Spleen (tissue), 11 donors: Measurements from ENCODE around the gene SEMA7A. TPM values are rescaled to one million over a fixed set of nuclear protein-coding genes. Genes with fewer than 3 reads are reported as not detected.

Experiments used
- DNase-seq: peaks from one replicate; pipeline ENCODE4 v3.0.0-alpha.2; 2020
- H3K27ac ChIP-seq, 8 donors: fragments of 200-600 bp; sonication (generic) in 7 of 8; 1 replicate in 4 of 8; 2 replicates in 4 of 8; pipeline versions ENCODE4 v1.5.0 to v1.8.0; 2016 to 2021; ENCODE audit warnings: inconsistent platforms in 4 of 8, mild to moderate bottlenecking in 4 of 8, moderate library complexity in 1 of 8
- H3K27me3 ChIP-seq, 7 donors: fragments of 200-600 bp; sonication (generic) in 6 of 7; replicated peaks in 1 of 7; 1 replicate in 4 of 7; 2 replicates in 3 of 7; pipeline versions ENCODE4 v1.5.0 to v1.8.0; 2016 to 2021; ENCODE audit warnings: inconsistent platforms in 3 of 7, mild to moderate bottlenecking in 1 of 7
- H3K36me3 ChIP-seq, 6 donors: fragments of 200-600 bp; sonication (generic) in 5 of 6; 1 replicate in 4 of 6; 2 replicates in 2 of 6; pipeline versions ENCODE4 v1.5.0 to v1.8.0; 2016 to 2021; ENCODE audit warnings: inconsistent platforms in 2 of 6
- H3K4me1 ChIP-seq, 6 donors: fragments of 200-600 bp; sonication (generic) in 5 of 6; 1 replicate in 3 of 6; 2 replicates in 3 of 6; pipeline versions ENCODE4 v1.5.0 to v1.8.0; 2016 to 2021; ENCODE audit warnings: inconsistent platforms in 3 of 6
- H3K4me3 ChIP-seq, 8 donors: fragments of 200-600 bp; sonication (generic) in 7 of 8; 1 replicate in 4 of 8; 2 replicates in 4 of 8; pipeline versions ENCODE4 v1.5.0 to v1.8.0; 2016 to 2021; ENCODE audit warnings: inconsistent platforms in 4 of 8, mild to moderate bottlenecking in 4 of 8, moderate library complexity in 2 of 8
- H3K9me3 ChIP-seq, 8 donors: fragments of 200-600 bp; sonication (generic) in 7 of 8; 1 replicate in 4 of 8; 2 replicates in 4 of 8; pipeline versions ENCODE4 v1.5.0 to v1.8.0; 2016 to 2021; ENCODE audit warnings: inconsistent platforms in 4 of 8
- CTCF ChIP-seq, 11 experiments: fragments of 200-600 bp in 7 of 11; fragments of 450-650 bp in 4 of 11; sonication (generic) in 4 of 11; IDR thresholded peaks in 8 of 11; conservative IDR thresholded peaks in 3 of 11; 1 replicate in 7 of 11; 2 replicates in 4 of 11; pipeline versions ENCODE4 v1.4.0 to v1.8.0; 2016 to 2021; ENCODE audit warnings: antibody characterized with exemption in 11 of 11, inconsistent platforms in 4 of 11, mild to moderate bottlenecking in 1 of 11
- POLR2A ChIP-seq, 3 donors: fragments of 450-650 bp; IDR thresholded peaks; one replicate each; pipeline ENCODE4 v1.5.1; 2017; ENCODE audit warnings: antibody characterized with exemption in 3 of 3, mild to moderate bottlenecking in 1 of 3
- POLR2AphosphoS5 ChIP-seq, 3 donors: sonication (generic); formaldehyde crosslinking; IDR thresholded peaks; one replicate each; pipeline ENCODE4 v1.5.1; 2017; ENCODE audit warnings: antibody characterized with exemption in 3 of 3
- WGBS, 5 donors: extraction: QIAGEN DNeasy Blood & Tissue Kit in 3 of 5; methylation state at CpG; one replicate each; pipeline versions ENCODE4 v1.1.5 to v1.1.7; 2013 to 2018; 5-methylcytosine and 5-hydroxymethylcytosine counted together
- intact Hi-C: fragments of 100-400 bp; cut with DNase I; formaldehyde crosslinking; loops from one replicate; pipeline ENCODE4 v1.15.0; 2023; ENCODE audit warnings: low total_unique reads
- polyA plus RNA-seq, 3 donors: library from polyadenylated mRNA; stranded (reverse); fragments of 200-250 nt; gene quantifications; one replicate each; pipeline ENCODE4 v1.2.1, GENCODE V29; 2013
- total RNA-seq, 7 donors: library from RNA; depleted of rRNA in 3 of 7; stranded (reverse); fragments of >200 nt in 3 of 7; fragmentation: NEBNext Ultra II Directional in 4 of 7; extraction: Animal tissue kit (Norgen Biotek cat#: 25700) in 4 of 7; gene quantifications; one replicate each; pipeline versions ENCODE4 v1.1.0 to v1.2.1, GENCODE V29; 2016 to 2021
- donor health status: healthy with polysubstance abuse.
- donor health status: DM: no; HTN: no; CAD: no; lungs with moderate emphysema.
- donor health status: DM: no; HTN: no; CAD: no.
- donor health status: Bipolar disorder and iron deficiency.
- donor health status: healthy.
- donor health status: DM: no; HTN: no; CAD: no.
- donor health status: DM: yes; HTN: yes; CAD: no.

The SEMA7A gene
- total and polyA plus RNA-seq, 10 donors: 41.6 to 154 (median 127) TPM

DNA sequence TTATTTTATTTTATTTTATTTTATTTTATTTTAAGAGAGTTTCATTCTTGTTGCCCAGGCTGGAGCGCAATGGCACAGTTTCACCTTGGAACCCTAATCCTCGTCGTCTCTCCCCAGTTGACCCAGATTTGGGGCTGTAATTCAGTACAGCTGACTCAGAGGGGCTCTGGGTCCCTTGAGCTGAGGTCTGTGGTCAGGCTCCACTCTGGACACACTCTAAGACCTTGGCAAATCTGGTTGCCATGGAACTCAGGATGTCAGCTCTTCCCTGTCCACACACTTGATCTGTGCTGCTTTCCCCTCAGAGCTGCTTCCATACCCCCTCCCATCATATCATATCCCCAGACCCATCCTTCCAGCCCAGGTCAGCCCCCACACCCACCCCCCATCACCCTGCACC is 65.6 kb downstream of the SEMA7A start:
- intact Hi-C loops: no loop called here
- H3K27ac ChIP-seq: no peak overlapping the region
- no peak for DNase-seq
- no peak overlapping the region for H3K4me3 ChIP-seq
- H3K9me3 ChIP-seq: no peaks in the 10 kb centered on the region
- peaks cover 0 to 34% (median 22%) of the 10 kb centered on the region in 6 donors for H3K4me1 ChIP-seq
- H3K36me3 ChIP-seq: no peaks in the 10 kb centered on the region
- no peak for TF ChIP-seq CTCF (IDR thresholded peaks at IDR 0.05 in 8 of 11, conservative IDR thresholded peaks at IDR 0.05 in 3 of 11)
- no peak for TF ChIP-seq POLR2AphosphoS5 (IDR thresholded peaks at IDR 0.05)
- TF ChIP-seq POLR2A (IDR thresholded peaks at IDR 0.05): no peak
- H3K27me3 ChIP-seq: peaks cover 0 to 51% (median 20%) of the 10 kb centered on the region in 7 donors
- WGBS, 5 donors: 77 to 94% (median 86%) methylated on average over 3 of the region's 3 CpGs

DNA sequence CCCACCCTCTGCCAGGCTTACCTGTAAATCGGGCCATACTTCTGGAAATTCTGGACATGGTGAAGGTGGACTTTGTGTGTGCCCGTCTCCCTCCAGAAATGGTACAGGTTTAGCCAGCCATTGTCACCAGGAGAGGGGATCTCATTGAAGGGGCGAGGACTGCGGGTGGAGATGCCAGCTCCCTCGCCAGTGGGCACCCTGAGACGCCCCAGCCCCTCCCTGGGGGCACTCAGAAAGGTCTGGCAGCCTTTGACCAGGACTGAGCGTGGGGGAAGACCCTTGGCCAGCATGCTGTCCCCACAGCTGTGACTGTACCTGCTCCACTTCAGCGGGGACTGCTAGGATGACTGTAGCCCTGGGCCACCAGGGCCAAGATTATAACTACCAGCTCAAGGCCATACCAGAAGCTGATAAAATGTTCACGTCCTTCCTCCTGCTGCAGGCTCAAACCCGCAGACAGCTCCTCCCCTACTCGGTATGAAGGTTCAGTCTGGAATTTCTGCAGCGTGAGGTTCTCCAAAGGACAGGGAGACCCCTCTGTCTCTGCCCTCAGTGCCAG is 66.4 kb downstream of the SEMA7A start, which contains the start of gene CYP11A1:
Gene CYP11A1, minus strand, starts transcription at position 351 of the 559 bp plus-strand sequence. Its CDS starts 61 bp downstream, at position 290.
- Histone ChIP-seq H3K27ac (peak within 1 kb of the TSS in 3 of 8 donors; percentile 38 to 85 (median 77)), H3K27me3 (peaks cover 0 to 51% (median 20%) of the 10 kb centered on the region in 7 donors), H3K4me3 (peak within 1 kb of the TSS in 4 of 8 donors; percentile 45 to 74 (median 52)), H3K36me3 (no peaks in the 10 kb centered on the region), H3K4me1 (peaks cover 0 to 34% (median 22%) of the 10 kb centered on the region in 6 donors), H3K9me3 (no peaks in the 10 kb centered on the region)
- 69 to 89% (median 77%) methylated on average over 6 to 12 of the region's 12 CpGs for WGBS, 5 donors
- intact Hi-C loops: no loop called here
- DNase-seq: no peak
- TF ChIP-seq CTCF (IDR thresholded peaks at IDR 0.05 in 8 of 11, conservative IDR thresholded peaks at IDR 0.05 in 3 of 11) (no peak), POLR2A (IDR thresholded peaks at IDR 0.05) (peak in 1 of 3 donors; percentile 14), POLR2AphosphoS5 (IDR thresholded peaks at IDR 0.05) (peak in 2 of 3 donors; percentile 15 to 65)

DNA sequence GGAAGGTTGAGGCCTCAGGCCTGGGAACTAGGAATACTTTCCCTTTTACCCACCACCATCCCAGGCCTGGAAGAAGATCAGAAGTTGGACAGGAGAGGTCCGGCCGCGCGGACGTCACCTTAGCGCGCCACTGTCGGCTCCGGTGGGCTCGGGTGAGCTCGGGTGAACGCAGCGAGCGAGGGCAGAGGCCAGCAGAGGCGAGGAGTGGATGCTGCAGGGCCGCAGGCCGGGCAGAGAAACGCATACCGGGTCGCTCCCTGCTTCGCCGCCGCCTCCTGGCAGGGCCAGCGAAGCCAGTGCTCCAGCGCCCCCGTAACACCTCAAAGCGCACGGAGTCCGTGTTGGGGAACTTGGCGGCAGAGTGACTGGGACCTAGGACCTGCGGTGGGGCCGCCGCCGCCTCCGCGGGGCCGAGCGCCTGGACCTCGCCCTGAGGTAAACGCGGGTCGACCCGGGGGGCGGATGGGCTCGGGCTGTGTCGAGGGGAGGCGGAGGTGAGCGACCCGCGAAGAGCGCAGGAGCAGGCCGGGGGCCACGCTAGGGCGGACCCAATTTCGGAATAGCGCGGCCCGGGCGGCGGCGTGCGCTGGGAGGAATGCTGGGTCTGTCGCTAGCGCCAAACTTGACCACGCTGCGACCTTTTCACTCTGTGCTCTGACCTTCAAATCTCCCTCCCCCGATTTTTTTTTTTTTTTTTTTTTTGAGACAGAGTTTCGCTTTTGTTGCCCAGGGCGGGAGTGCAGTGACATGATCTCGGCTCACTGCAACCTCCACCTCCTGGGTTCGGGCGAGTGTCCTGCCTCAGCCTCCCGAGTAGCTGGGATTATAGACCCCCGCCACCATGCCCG is 67.9 kb downstream of the SEMA7A start:
- H3K27ac ChIP-seq: peak overlapping the region; percentile 46 to 85 (median 68)
- no peak for DNase-seq
- H3K4me1 ChIP-seq: peaks cover 0 to 34% (median 22%) of the 10 kb centered on the region in 6 donors
- intact Hi-C loops: no loop called here
- no peaks in the 10 kb centered on the region for H3K36me3 ChIP-seq
- H3K27me3 ChIP-seq: peaks cover 0 to 51% (median 17%) of the 10 kb centered on the region in 7 donors
- peak overlapping the region; percentile 41 to 74 (median 50) for H3K4me3 ChIP-seq
- peak in 1 of 11 experiments; percentile 11 for TF ChIP-seq CTCF (IDR thresholded peaks at IDR 0.05 in 8 of 11, conservative IDR thresholded peaks at IDR 0.05 in 3 of 11)
- TF ChIP-seq POLR2AphosphoS5 (IDR thresholded peaks at IDR 0.05): peak in 2 of 3 donors; percentile 68 to 73
- TF ChIP-seq POLR2A (IDR thresholded peaks at IDR 0.05): no peak
- H3K9me3 ChIP-seq: no peaks in the 10 kb centered on the region
- 6 to 9% (median 8%) methylated on average over 46 to 75 of the region's 75 CpGs for WGBS, 5 donors
